HG02678 (cell line): ENCODE data around the gene SCAI.
"Not testable (repeated sequence)": the region's sequence is repeated elsewhere in the genome, so short reads cannot be mapped to it uniquely, and the experiment has no call there.

ENCODE experiments used
- ATAC-seq: cut with Tn5 transposase; IDR thresholded peaks from one replicate; pipeline ENCODE4 v1.9.1; 2021; ENCODE audit warnings: mild to moderate bottlenecking, moderate library complexity; ENCODE audit not compliant: unreplicated experiment

SCAI gene

GRCh38 chr9:125150349-125151245 is 7.3 kb upstream of the SCAI start:
- ATAC-seq, result no peak

GRCh38 chr9:125147401-125147951 is 4.1 kb upstream of the SCAI start:
- no peak for ATAC-seq

- ATAC-seq, result no peak
Observed at GRCh38 chr9:125146247-125146646, 2.9 kb upstream of the SCAI start.

- ATAC-seq, result no peak
Observed at GRCh38 chr9:125145425-125145824, 2.1 kb upstream of the SCAI start.

GRCh38 chr9:125142560-125143376 is 560 bp downstream of the SCAI start:
- ATAC-seq, result no peak

- ATAC-seq, result no peak
Observed at GRCh38 chr9:125141751-125142150, 1.6 kb downstream of the SCAI start.

GRCh38 chr9:125141251-125141650 is 2.1 kb downstream of the SCAI start:
- ATAC-seq, result no peak

- ATAC-seq, result no peak
Observed at GRCh38 chr9:125140576-125140975, 2.8 kb downstream of the SCAI start.

GRCh38 chr9:125137200-125137599 is 6.1 kb downstream of the SCAI start:
- no peak for ATAC-seq

- no peak for ATAC-seq
Observed at GRCh38 chr9:125134976-125135375, 8.4 kb downstream of the SCAI start.

- ATAC-seq, result no peak
Observed at GRCh38 chr9:125133403-125134329, 9.7 kb downstream of the SCAI start.

GRCh38 chr9:125131778-125132177 is 11.6 kb downstream of the SCAI start:
- no peak for ATAC-seq

GRCh38 chr9:125126019-125126746 is 17.1 kb downstream of the SCAI start:
- peak; percentile 95 for ATAC-seq

- ATAC-seq, result no peak
Observed at GRCh38 chr9:125125523-125125922, 17.8 kb downstream of the SCAI start.

- no peak for ATAC-seq
Observed at GRCh38 chr9:125121146-125121545, 22.2 kb downstream of the SCAI start.

GRCh38 chr9:125119643-125120286 is 23.6 kb downstream of the SCAI start:
- ATAC-seq, result no peak

GRCh38 chr9:125118696-125119095 is 24.6 kb downstream of the SCAI start:
- not testable (repeated sequence) for ATAC-seq

- ATAC-seq, result not testable (repeated sequence)
Observed at GRCh38 chr9:125114503-125114902, 28.8 kb downstream of the SCAI start.

- no peak for ATAC-seq
Observed at GRCh38 chr9:125110464-125110863, 32.9 kb downstream of the SCAI start.
